ENCODE measurements around the gene CA12.
"Not testable (repeated sequence)": the region's sequence is repeated elsewhere in the genome, so short reads cannot be mapped to it uniquely, and the experiment has no call there.

CA12 gene

DNA sequence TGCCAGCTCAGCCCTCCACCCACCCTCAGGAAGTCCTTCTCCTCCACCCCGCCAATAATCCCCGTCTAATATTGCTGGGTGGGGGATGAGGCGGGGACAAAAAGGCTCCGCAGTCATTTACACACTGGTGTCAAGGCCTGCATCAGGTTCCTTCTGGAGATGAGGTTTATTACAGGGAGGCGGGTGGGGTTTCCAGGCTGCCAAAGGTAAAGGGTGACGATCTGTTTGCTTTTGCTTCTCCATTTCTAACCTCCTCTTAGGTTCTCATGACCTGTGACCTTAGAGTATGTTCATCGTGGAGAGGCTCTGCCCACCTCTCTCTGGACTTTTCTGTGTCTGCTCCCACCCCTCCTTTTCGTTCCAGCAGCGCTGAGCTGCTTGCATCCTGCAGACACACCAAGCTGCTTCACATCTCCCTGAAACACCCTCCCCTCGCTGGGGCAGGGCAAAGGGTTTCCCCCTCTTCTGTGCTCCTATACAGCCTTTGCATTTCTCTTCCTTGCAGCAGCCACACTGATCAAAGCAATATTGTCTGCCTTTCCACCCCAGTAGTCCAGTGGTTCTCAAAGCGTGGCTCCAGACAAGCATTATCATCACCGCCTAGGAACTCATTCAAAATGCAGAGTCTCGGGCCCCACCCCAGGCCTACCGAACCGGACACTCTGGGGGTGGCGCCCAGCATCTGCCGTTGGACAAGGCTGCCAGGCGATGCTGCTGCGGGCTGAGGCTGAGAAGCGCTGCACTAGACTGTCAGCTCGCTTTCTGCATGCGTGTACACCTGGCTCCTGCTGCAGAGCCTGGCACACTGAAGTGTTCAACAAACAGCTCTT lies 26.6 kb downstream of the CA12 start:
- DNase-seq, result no peak

DNA sequence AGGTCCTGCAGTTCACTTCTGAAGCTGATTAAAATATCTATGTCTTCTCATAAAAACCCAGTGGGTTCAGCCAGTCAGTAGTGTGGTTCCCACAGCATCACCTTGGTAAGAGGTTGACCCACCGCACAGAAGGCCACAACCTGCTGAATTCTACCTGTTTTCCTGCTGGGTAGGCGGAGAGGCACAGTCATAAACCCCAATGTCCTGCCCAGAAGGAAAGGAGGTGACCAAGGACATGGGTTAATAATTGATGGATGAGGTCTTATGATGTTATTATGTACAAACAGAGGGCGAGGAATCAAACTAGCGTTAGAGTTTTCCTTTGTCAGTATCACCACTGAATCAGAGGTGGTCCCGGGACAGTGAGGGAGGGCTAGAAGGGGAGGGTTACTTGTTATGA lies 27.8 kb downstream of the CA12 start:
- no peak for DNase-seq

DNA sequence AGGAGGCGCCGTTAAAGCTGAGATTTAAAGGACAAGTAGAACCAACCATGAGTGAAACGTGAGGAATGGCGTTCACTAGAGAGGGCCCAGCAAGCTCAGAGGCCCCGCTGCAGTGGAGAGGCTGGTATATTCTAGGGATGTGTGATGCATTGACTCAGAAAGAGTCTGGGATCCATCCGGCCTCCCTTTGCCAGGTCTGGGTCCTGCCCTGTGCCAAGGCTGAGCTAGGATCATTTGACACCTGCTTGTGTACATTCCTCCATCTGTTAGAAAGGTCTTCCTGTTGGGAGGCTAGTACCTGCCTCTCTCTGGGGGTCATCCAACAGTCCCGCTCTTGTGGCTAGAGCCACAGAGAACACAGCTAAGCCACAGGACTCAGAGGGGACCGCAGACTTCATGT lies 28.4 kb downstream of the CA12 start:
- DNase-seq, result no peak

DNA sequence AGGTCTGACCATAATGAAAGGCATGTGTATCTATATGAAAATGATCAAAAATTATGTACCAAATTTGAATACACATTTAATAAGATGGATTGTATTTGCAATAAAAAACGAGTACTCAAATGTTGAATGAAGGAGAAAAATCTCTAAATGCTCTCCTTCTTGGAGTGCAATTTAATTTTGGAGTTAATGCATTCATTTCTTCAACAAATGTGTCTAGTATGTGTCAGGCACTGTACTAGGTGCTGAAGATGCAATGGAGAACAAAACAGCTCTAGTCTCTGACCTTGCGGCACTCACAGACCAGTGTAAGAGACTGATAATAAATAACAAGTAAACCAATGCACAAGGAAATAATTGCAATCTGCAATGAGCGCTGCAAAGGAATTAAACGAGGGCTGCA lies 28.8 kb downstream of the CA12 start:
- no peak for DNase-seq

DNA sequence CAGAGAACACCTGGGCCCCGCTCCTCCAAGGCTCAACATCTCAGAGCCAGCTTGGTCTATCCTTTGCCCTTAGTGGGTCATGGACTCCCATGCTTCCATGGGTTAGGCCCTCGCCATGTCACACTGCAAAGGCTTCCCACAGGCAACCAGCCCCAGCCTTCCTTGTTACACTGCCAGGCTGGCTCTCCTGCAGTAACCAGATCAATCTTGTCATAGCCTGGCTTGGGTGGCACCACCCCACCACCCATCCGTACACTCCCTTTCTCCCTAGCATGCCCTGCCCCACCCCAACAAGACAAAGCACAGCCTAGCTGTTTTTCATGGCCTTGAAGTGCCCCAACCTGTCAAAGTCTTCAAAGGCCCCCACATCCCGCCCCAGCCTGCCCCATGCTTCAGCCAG lies 30.5 kb downstream of the CA12 start:
- DNase-seq, result no peak

DNA sequence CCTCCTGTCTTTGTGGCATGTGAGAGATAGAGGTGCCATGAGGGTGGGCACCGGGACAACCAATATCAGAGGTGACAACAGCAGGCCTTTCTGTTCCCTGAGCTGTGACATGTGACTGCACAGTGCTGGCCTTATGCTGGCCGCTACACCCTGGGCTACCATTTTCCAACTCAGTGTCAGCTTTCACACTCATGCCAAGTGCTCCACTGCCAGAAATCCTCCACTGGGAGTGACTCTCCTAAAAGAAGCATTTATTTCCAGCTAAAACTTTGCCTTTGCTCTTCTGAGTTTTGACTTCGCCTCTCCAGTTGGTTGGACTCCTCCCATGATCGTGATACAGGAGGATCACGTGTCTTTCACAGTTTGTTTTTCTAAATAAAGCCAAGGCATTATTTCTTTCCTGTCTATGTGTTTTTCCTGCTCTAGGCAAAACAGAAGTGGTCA lies 31.4 kb downstream of the CA12 start:
- DNase-seq, result no peak

DNA sequence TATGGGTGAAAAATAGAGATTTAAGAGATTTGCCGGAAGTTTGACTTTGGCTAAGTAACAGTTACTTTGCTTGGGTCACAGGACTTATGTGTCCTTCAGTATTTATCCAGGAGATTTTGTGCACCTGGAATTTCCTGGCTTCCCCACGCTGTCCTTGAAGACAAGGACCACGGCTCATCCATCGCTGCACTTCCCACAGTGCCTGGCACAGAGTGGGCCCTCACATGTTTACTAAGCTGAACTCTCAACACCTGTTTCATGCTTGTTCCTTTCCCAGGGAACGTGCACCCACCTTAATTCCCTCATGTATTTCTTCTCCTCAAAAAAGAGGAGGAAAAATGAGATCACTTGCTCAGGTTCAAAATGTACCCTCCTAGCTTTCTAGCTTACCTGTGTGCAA lies 32.0 kb downstream of the CA12 start:
- DNase-seq, result no peak

DNA sequence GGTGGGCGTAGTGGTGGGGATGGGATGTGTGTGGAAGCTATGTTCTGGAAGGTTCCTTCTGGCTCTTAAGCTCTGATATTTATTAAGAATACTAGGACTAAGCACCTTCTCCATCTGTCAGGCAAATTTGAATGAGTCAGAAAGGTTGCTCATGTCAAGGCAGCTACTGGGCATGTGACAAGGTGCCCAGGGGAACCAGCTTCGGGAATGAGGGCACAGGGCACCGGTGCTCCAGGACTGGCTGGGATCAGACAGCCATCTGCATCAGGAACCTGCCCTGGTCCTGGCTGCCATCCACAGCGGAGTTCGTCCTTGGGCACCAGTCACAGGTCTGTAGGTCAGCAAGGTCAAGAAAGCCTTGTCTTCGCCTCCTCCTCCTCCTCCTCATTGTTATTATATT lies 32.5 kb downstream of the CA12 start:
- no peak for DNase-seq

DNA sequence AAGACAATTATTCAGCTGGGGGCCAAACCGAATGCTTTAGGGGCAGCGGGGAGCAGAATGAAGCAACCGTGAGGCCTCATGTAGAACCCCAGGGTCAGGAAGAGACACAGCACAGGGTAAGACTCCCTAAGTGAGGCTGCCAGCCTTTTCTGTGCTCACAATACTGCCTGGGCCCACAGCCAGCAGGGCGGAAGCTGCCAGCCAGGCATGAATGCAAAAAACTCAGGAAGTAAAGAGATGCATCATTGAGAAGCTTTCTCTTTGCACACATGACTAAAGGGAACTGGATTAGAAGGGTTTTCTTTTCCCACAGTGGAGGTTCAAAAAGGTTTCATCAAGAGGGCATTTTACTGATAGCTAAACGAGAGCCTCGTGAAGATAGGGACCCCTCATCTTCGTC lies 33.3 kb downstream of the CA12 start:
- DNase-seq, result peak; percentile 56

DNA sequence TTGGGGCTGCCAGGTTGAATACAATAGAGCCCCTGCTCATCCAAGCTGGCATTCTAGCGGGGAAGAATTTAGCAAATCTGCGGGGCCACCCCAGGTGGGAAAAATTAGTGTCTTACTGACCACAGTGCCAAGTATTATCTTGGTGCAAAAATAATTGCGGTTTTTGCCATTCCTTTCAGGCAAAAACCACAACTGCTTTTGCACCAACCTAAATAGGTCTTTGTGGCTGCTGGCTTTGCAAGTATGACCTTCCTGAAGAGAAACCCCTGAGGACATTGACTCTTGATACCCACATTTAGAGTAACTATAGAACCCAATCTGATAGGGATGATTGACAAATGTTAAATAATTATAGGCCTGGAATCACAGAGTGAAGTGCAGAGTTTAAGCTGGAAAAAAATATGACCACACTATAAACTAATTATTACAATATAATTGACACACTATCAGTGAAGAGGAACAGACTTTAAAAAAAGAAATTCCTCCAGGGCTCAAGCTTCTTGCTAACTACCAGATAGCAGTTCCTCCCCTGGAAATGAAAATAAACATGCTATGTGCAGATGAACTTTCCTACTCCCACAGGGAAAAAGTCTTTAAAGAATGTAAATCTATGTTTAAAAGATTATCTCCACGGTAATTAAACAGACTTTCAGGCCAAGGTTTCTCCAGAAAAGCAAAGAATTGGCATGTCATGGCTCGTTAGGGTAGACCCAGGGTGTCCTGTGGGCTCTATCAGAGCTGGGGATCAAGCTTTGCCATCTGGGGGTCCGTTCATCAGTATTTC lies 34.4 kb downstream of the CA12 start:
- DNase-seq, result no peak

DNA sequence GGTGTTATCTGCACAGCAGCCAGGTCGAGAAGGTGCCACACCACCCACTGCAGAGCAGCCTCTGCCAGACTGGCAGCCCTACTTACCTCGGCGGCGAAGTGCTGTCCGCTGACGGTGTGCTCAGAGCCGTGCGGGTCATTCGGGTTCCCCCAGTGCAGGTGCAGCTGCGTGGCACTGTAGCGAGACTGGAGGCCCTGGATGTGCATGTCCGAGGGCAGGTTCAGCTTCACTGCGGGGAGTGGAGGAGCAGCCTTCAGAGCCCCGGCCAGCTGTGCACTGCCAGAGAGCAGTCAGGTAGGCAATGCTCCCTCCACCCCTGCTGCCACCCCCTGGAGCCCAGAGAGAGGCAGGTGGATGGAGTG lies 36.3 kb downstream of the CA12 start:
- DNase-seq, result no peak

DNA sequence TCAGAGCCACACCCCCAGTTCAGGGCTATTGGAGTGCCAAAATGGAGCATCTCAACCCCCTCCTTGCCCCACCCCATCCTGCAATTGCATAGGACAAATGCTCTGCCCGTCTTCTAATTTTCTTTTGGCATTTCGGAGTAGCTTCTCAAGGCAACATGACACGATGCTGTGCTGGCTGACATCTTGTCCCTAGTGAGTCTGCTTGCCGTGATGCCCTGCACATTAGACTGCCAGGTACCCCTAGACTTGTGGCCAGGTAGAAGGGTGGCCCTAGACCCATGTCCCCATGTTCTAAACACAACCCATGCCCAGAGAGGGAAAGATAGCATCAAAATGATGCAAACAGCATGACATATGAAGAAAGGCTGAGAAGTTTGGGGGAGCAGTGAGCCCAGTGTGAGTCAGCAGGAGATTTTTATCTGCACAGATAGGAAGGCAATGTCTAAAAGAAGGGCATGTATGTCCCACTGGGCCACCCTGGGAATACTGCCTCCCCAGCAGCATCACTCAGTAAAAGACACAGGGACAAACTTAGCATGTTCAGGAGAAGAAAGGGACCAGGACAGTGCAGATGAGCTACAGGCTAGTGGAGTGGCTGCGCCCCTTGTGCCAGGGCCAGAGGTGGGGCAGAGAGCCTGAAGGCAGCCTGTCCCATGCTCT lies 36.8 kb downstream of the CA12 start:
- DNase-seq, result no peak

DNA sequence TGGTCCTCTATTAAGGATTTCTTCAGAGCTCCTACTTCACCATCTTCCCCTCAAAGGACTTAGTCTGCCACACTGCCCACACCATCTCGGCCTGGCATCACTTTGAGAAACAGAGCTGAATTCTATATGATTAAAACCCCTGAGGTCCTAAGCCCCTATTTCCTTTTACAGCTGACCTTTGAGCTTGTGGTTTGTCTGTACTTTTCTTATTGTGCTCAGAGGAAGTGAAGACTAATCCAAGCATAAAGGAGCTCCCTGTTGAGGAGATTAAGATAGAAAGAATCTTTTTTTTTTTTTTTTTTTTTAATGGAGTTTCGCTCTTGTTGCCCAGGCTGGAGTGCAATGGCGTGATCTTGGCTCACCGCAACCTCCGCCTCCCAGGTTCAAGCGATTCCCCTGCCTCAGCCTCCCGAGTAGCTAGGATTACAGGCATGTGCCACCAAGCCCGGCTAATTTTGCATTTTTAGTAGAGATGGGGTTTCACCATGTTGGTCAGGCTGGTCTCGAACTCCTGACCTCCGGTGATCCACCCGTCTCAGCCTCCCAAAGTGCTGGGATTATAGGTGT lies 38.6 kb downstream of the CA12 start:
- not testable (repeated sequence) for DNase-seq

DNA sequence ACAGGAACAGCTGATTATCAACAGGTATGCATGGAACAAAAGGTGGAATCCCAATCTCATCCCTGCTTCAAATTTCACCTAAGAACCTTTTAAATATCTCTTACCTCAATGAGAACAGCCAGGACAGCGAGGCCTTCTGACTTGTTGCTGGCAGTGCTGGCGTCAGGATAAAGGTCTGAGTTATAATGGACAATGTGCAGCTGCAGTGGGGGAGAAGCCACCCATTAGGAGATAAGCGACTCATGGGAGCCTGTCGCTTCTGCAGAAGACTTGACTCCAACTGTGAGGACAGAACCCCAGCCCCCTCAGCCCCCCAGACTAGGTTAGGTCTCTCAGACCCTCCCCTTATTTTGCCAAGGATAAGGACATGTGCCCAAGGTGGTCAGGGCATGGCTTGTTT lies 39.7 kb downstream of the CA12 start:
- no peak for DNase-seq

DNA sequence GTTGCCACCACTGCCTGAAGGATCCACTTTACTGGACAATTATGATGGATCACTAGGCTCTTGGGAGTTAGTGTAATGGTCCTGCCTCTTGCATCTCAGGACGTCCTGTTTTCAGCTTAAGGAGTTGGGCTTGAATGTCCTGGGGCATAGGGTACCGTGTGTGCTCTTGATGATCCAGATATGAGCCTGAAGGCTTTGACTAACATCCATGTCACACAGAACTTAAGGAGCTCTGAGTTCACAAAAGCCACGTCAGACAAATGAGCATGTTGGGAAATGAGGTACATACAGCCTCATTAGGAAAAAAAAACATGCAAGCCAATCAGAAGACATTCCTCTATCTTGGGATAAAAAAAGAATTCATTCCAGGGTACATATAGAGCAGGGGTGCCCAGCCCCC lies 40.8 kb downstream of the CA12 start:
- DNase-seq, result no peak

DNA sequence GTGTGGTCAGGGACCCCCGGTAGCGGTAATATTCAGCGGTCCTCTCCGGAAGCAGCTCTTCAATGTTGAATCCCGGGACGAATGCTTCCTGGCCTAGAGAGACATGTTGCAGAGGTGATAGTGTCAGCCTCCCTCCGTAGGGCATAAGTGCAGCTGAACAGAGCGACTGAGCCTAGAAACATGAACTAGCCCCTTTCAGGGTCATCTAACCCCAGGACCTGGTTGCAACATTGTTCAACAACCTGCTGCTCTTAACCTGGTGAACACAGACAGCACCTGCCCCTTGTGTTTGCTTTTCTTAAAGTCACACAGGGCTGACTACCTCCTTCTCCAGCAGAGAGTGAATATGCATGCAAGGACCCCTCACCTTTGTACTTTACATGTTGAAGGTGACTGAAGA lies 41.3 kb downstream of the CA12 start:
- DNase-seq, result no peak

DNA sequence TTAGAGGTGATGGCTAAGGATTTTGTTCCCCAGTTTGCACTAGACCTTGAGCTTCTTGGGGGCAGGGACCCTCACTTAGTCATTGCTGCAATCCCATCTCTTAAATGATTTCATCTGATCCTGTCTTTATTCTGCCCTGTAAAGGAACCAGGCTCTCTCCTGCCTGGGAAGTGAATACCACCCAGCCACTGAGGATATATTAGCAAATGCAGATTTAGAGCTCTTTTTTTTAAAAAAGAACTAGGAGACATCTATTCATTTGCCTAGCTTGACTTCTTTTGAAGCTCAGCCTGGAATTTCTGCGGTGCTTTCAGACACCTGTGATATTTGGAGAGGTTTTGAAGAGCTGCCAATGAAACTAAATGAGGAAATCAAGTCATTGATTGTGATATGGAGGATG lies 41.8 kb downstream of the CA12 start:
- no peak for DNase-seq

DNA sequence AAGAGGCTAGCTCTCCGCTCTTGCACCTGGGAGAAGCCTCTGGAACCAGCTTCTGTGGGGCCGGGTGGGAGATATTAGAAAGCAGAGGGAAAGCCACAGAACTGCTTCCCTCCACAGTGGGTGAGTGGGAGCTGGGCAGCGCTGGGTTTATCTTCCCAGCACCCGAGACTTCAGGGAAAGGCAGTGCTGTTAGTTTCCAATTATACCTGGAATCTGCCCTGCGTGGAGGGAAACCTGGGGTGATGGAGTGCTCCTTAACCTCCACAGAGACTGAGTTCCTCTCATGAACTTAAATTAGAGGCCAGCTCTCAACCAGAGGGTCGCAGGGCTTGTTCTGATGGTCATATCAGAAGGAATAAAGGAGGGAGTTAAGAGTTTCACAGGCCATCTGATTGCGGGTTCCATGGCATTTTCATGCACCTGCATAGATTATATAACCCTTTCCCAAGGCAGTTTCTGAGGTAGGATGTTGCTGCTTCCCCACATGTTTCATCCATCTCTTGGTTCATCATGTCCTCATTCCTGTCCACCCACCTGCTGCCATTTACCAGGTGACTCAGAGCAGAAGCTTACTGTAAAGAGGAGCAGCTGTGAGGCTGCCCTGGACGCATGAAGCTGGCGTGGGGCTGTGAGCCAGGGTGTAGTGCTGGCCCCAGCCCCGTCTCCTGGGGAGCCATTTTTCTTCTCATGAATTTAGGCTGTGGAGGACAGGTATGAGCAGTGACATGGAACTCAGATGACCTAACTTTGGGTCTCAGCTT lies 42.5 kb downstream of the CA12 start:
- DNase-seq, result no peak

DNA sequence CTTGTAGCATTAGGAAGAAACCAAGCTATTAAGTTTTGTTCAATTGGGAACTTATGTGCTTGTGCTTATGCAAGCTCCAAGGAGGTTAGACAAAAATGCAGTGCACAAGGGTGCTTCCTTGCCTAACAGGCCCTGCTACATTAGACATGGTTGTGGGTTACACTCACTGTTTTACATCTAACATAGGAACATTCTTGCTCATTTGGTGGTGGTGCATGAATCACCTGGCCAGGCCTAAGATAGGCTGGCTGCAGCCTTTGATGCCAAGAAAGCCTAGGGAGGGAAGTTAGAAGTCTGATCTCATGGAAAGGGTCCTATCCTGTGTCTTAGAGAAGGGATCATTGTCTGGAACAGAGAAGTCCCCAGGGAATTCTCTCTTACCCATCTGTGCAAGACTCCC lies 43.5 kb downstream of the CA12 start:
- no peak for DNase-seq

DNA sequence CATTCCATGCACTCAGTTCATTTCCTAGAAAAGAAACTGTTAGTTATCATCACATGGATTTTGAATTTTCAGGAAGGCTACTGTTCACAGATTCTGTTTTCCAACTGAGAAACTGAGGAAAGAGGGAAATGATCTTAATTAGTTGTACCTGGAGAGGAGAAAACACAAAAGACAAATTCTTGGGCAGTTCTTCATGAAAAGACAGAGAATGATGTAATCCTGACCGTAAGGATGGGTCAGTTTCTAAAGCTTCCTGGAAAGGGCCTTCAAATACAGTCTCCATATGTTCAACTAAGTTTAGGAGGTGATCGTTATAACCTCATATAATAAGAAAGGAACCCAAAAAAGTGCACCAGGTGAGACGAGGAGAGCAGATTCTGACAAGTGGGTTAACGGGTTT lies 44.6 kb downstream of the CA12 start:
- no peak for DNase-seq

DNA sequence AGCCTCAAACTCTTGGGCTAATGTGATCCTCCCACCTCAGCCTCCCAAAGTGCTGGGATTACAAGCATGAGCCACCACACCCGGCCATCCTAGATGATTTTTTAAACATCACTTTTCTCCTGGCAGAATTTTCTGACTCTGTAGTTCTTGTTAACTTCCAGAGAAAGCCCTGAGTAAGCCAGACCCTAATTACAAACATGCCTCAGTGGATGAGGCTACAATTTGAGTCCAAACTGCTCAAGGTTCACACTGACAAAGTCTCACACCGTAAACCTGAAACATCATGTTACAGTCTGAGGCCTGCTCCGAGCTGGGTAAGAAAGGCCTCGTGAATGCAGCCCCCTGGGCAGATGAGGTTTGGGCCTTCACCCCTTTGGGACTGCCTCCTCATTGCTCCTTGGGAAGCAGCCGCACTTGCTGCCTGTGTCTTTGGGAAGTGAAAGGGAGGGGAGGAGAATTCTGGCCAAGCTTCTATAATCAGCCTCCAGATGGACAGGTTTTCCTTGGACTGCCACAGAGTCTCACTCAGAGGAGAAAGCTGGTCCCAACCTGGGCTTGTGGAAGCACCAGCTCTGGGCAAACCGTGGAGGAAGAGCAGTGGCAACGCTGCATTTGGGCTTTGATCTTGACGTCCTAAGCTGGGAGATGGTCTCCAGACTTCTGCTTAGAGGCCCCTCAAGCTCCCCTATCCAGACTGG lies 46.0 kb downstream of the CA12 start:
- DNase-seq, result no peak

DNA sequence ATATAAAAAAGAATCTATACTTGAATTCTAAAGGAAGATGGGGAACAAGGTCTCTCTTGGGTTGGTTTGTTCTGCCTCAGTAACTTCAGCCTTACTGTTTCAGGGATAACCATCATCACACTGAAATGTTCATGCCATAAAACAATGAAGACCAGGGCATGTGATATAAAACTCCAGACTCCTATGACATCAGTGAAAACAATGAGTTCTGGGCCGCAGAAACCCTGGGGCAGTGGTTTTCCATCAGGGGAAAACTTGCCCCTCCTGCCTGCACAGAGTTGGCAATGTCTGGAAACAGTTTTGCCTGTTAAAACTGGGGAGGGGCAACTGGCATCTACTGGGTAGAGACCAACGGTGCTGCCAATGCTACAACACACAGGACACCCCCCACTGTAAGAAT lies 46.8 kb downstream of the CA12 start:
- DNase-seq, result no peak

Measured in amniotic stem cell (primary cell).